ENCODE results near the gene ADAMTSL1. TPM values are rescaled to one million over a fixed set of nuclear protein-coding genes. Genes with fewer than 3 reads are reported as not detected.

The ADAMTSL1 gene
- total and polyA plus RNA-seq, 2 of the 13 experiments (the other 11 are each of a cell fraction or from before 2014, with no cell fraction given), result not detected

DNA sequence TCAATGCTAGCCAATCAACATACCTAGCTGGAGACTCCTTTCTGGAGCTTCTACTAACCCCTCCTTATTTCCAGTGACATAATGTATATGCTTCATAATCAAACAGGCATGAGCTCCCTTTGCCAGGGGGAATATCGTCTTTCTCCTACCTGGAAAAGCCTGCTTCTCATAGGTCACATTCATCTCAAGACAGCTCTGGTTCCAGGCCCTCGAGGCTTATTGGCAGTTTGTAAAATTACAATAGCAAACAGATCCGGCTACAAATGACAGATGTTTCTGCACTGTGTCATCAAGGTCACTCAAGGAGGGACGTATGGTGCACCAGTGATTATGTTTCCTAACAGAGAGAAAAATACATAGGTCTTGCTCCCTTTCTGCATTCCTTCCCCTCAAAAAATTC lies 419.1 kb downstream of the ADAMTSL1 start:
- DNase-seq (ENCODE audit: low spot score), result no peak
- no peak overlapping the region for H3K9ac ChIP-seq (ENCODE audit: insufficient read depth, low read depth, low read length)
- FAIRE-seq, result no peak
- no peak overlapping the region for H2AFZ ChIP-seq (ENCODE audit: low read length)
- H3K4me2 ChIP-seq (ENCODE audit: low read depth, low read length), result no peak overlapping the region
- ChIA-PET CTCF (ENCODE audit: low intra/inter-chr PET ratio, low total read pairs) (no interaction called here), POLR2A (no interaction called here)
- peaks cover 0 to 6% of the 10 kb centered on the region in 2 experiments; a peak in 1 of 5 replicates for H3K27me3 ChIP-seq (ENCODE audit: control insufficient read depth in 1 of 2, insufficient read depth in 2 of 2, low read length in 2 of 2)
- H3K4me1 ChIP-seq (ENCODE audit: insufficient read depth, low read length), result no peaks in the 10 kb centered on the region
- intact Hi-C loops (cut with micrococcal nuclease; ENCODE audit: unreplicated experiment) (no loop called here), in situ Hi-C loops (cut with HindIII; ENCODE audit: extremely low pct_ligation_motif_present, low pct_unique_long_range_greater_than_20kb) (no loop called here)
- TF ChIP-seq SATB2 (CRISPR knock-in tag; IDR thresholded peaks at IDR 0.05), result no peak
- TF ChIP-seq, protein P1, sequence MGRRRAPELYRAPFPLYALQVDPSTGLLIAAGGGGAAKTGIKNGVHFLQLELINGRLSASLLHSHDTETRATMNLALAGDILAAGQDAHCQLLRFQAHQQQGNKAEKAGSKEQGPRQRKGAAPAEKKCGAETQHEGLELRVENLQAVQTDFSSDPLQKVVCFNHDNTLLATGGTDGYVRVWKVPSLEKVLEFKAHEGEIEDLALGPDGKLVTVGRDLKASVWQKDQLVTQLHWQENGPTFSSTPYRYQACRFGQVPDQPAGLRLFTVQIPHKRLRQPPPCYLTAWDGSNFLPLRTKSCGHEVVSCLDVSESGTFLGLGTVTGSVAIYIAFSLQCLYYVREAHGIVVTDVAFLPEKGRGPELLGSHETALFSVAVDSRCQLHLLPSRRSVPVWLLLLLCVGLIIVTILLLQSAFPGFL (CRISPR knock-in tag; IDR thresholded peaks at IDR 0.05), result no peak
- no peak for TF ChIP-seq NR1H2 (CRISPR knock-in tag; IDR thresholded peaks at IDR 0.05; ENCODE audit: borderline replicate concordance, low read depth)
- TF ChIP-seq ATAD3A (CRISPR knock-in tag; IDR thresholded peaks at IDR 0.05), result no peak
- TF ChIP-seq ZFP41 (CRISPR knock-in tag; IDR thresholded peaks at IDR 0.05; ENCODE audit: borderline replicate concordance), result no peak
- H3K27ac ChIP-seq (ENCODE audit: extremely low read length, insufficient read depth, low read length), result no peak overlapping the region
- peaks cover 18% of the 10 kb centered on the region for H3K9me3 ChIP-seq (ENCODE audit: low read length)
- no peaks in the 10 kb centered on the region for H3K79me2 ChIP-seq (ENCODE audit: insufficient read depth, low read length)
- ATAC-seq, result no peak
- WGBS (ENCODE audit: low lambda C conversion rate), result 0% methylated on average over 4 of the region's 4 CpGs
- BruUV-seq (replicated peaks), result no TSS peak
- no peak overlapping the region for H3K4me3 ChIP-seq (replicated peaks in 1 of 3; ENCODE audit: insufficient read depth in 1 of 3, low read depth in 2 of 3, low read length in 3 of 3)
- H3K36me3 ChIP-seq (replicated peaks in 1 of 2; ENCODE audit: control insufficient read depth in 1 of 2, insufficient read depth in 2 of 2, low read length in 2 of 2), result no peaks in the 10 kb centered on the region
- H4K20me1 ChIP-seq (ENCODE audit: insufficient read depth, low read length), result no peaks in the 10 kb centered on the region

DNA sequence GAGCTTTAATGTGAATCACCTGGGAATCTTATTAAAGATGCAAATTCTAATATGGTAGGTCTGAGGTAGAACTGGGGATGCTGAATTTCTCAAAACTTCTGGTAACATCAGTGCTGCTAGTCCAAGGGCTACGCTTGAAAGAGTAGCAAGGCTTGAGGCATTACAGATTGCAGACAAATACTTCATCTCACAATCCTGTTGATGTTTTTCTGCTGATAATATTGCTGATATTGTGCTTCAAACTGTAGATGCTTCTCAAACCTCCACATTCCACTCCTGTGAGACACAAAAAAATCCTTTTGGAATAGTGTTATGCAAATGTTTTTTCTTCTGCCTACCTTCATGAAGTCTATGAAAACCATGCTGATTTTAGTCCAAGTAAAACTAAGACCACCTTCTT lies 419.5 kb downstream of the ADAMTSL1 start:
- no peak for ATAC-seq
- H3K36me3 ChIP-seq (replicated peaks in 1 of 2; ENCODE audit: control insufficient read depth in 1 of 2, insufficient read depth in 2 of 2, low read length in 2 of 2), result no peaks in the 10 kb centered on the region
- POLR2A ChIA-PET, result no interaction called here
- FAIRE-seq, result no peak
- no peak overlapping the region for H3K4me2 ChIP-seq (ENCODE audit: low read depth, low read length)
- H3K9me3 ChIP-seq (ENCODE audit: low read length), result peaks cover 18% of the 10 kb centered on the region
- H3K79me2 ChIP-seq (ENCODE audit: insufficient read depth, low read length), result no peaks in the 10 kb centered on the region
- H3K4me3 ChIP-seq (replicated peaks in 1 of 3; ENCODE audit: insufficient read depth in 1 of 3, low read depth in 2 of 3, low read length in 3 of 3), result no peak overlapping the region
- 6% methylated on average over 1 of the region's 1 CpG for WGBS (ENCODE audit: low lambda C conversion rate)
- H3K4me1 ChIP-seq (ENCODE audit: insufficient read depth, low read length), result no peaks in the 10 kb centered on the region
- intact Hi-C loops (cut with micrococcal nuclease; ENCODE audit: unreplicated experiment), result no loop called here
- no peaks in the 10 kb centered on the region for H4K20me1 ChIP-seq (ENCODE audit: insufficient read depth, low read length)
- CTCF ChIA-PET (ENCODE audit: low intra/inter-chr PET ratio, low total read pairs), result no interaction called here
- no TSS peak for BruUV-seq (replicated peaks)
- peaks cover 0 to 6% of the 10 kb centered on the region in 2 experiments; a peak in 1 of 5 replicates for H3K27me3 ChIP-seq (ENCODE audit: control insufficient read depth in 1 of 2, insufficient read depth in 2 of 2, low read length in 2 of 2)
- in situ Hi-C loops (cut with HindIII; ENCODE audit: extremely low pct_ligation_motif_present, low pct_unique_long_range_greater_than_20kb), result no loop called here
- no peak overlapping the region for H3K27ac ChIP-seq (ENCODE audit: extremely low read length, insufficient read depth, low read length)
- H3K9ac ChIP-seq (ENCODE audit: insufficient read depth, low read depth, low read length), result no peak overlapping the region
- no peak overlapping the region for H2AFZ ChIP-seq (ENCODE audit: low read length)
- no peak for DNase-seq (ENCODE audit: low spot score)
- TF ChIP-seq ZNF10 (CRISPR knock-in tag; IDR thresholded peaks at IDR 0.05; ENCODE audit: borderline replicate concordance, low read depth) (no peak), TMF1 (CRISPR knock-in tag; IDR thresholded peaks at IDR 0.05; ENCODE audit: low read depth) (no peak), ZBTB42 (CRISPR knock-in tag; IDR thresholded peaks at IDR 0.05) (no peak), ZNF660 (CRISPR knock-in tag; IDR thresholded peaks at IDR 0.05; ENCODE audit: borderline replicate concordance, low read depth) (no peak), CHD2 (IDR thresholded peaks at IDR 0.05; ENCODE audit: low read depth, low read length) (no peak), TEAD2 (CRISPR knock-in tag; IDR thresholded peaks at IDR 0.05) (no peak), RELA (CRISPR knock-in tag; IDR thresholded peaks at IDR 0.05) (no peak), ZMYM2 (CRISPR knock-in tag; IDR thresholded peaks at IDR 0.05) (no peak)
- TF ChIP-seq, protein P2, sequence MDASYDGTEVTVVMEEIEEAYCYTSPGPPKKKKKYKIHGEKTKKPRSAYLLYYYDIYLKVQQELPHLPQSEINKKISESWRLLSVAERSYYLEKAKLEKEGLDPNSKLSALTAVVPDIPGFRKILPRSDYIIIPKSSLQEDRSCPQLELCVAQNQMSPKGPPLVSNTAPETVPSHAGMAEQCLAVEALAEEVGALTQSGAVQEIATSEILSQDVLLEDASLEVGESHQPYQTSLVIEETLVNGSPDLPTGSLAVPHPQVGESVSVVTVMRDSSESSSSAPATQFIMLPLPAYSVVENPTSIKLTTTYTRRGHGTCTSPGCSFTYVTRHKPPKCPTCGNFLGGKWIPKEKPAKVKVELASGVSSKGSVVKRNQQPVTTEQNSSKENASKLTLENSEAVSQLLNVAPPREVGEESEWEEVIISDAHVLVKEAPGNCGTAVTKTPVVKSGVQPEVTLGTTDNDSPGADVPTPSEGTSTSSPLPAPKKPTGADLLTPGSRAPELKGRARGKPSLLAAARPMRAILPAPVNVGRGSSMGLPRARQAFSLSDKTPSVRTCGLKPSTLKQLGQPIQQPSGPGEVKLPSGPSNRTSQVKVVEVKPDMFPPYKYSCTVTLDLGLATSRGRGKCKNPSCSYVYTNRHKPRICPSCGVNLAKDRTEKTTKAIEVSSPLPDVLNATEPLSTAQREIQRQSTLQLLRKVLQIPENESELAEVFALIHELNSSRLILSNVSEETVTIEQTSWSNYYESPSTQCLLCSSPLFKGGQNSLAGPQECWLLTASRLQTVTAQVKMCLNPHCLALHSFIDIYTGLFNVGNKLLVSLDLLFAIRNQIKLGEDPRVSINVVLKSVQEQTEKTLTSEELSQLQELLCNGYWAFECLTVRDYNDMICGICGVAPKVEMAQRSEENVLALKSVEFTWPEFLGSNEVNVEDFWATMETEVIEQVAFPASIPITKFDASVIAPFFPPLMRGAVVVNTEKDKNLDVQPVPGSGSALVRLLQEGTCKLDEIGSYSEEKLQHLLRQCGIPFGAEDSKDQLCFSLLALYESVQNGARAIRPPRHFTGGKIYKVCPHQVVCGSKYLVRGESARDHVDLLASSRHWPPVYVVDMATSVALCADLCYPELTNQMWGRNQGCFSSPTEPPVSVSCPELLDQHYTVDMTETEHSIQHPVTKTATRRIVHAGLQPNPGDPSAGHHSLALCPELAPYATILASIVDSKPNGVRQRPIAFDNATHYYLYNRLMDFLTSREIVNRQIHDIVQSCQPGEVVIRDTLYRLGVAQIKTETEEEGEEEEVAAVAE (CRISPR knock-in tag; IDR thresholded peaks at IDR 0.05; ENCODE audit: borderline replicate concordance), result no peak

All from HepG2 (cell line).